HG03571 (cell line): ENCODE data around the gene XAB2.
"Not testable (repeated sequence)": the region's sequence is repeated elsewhere in the genome, so short reads cannot be mapped to it uniquely, and the experiment has no call there.

ENCODE experiments used
- ATAC-seq: cut with Tn5 transposase; IDR thresholded peaks from one replicate; pipeline ENCODE4 v1.9.1; 2021; ENCODE audit not compliant: unreplicated experiment

The XAB2 gene

GRCh38 chr19:7582446-7582845 lies 46.9 kb downstream of the XAB2 start:
- no peak for ATAC-seq

GRCh38 chr19:7579182-7579581 lies 50.2 kb downstream of the XAB2 start:
- no peak for ATAC-seq

GRCh38 chr19:7578127-7578526 lies 51.2 kb downstream of the XAB2 start:
- ATAC-seq: no peak

- not testable (repeated sequence) for ATAC-seq
These were observed 51.9 kb downstream of the XAB2 start for GRCh38 chr19:7577422-7577821.

- no peak for ATAC-seq
These were observed 53.8 kb downstream of the XAB2 start for GRCh38 chr19:7575434-7576040.

GRCh38 chr19:7570761-7571160 lies 58.6 kb downstream of the XAB2 start:
- no peak for ATAC-seq
